Right atrium auricular region (tissue), 2 donors: ENCODE data around the gene COA8. TPM values are rescaled to one million over a fixed set of nuclear protein-coding genes. Genes with fewer than 3 reads are reported as not detected.

Experiments
- DNase-seq: peaks from one replicate; pipeline ENCODE4 v3.0.0-alpha.2; 2019; ENCODE audit warnings: low spot score
- H3K27ac ChIP-seq, 2 donors: fragments of 200-600 bp; sonication (generic); 1 replicate in 1 of 2; 2 replicates in 1 of 2; pipeline ENCODE4 v1.5.1; 2016 to 2019
- H3K27me3 ChIP-seq, 2 donors: fragments of 200-600 bp; sonication (generic); one replicate each; pipeline versions ENCODE4 v1.5.1 to v1.6.0; 2017 to 2019
- H3K36me3 ChIP-seq: fragments of 200-600 bp; sonication (generic); one replicate; pipeline ENCODE4 v1.5.1; 2016
- H3K4me1 ChIP-seq, 2 donors: fragments of 200-600 bp; sonication (generic); one replicate each; pipeline versions ENCODE4 v1.5.1 to v1.6.0; 2017 to 2019
- H3K4me3 ChIP-seq, 2 donors: fragments of 200-600 bp; sonication (generic); 1 replicate in 1 of 2; 2 replicates in 1 of 2; pipeline ENCODE4 v1.5.1; 2017 to 2019; ENCODE audit warnings: mild to moderate bottlenecking in 1 of 2, moderate library complexity in 1 of 2
- H3K9me3 ChIP-seq, 2 donors: fragments of 200-600 bp; sonication (generic); one replicate each; pipeline ENCODE4 v1.5.1; 2019
- CTCF ChIP-seq, 2 donors: fragments of 200-600 bp; sonication (generic); IDR thresholded peaks; one replicate each; pipeline ENCODE4 v1.5.1; 2019; ENCODE audit warnings: antibody characterized with exemption in 2 of 2
- total RNA-seq, 2 donors: library from RNA; depleted of rRNA; stranded (reverse); fragments of >200 nt; gene quantifications; one replicate each; pipeline ENCODE4 v1.1.0, GENCODE V29; 2016

The COA8 gene
- total RNA-seq, 2 donors from 2014 or later, result 21.3 to 53.2 TPM

- DNase-seq, result no peak
- TF ChIP-seq CTCF (IDR thresholded peaks at IDR 0.05), result no peak
- Histone ChIP-seq H3K9me3 (no peaks in the 10 kb centered on the region), H3K4me3 (no peak overlapping the region), H3K27me3 (no peaks in the 10 kb centered on the region), H3K4me1 (peaks cover 0 to 35% of the 10 kb centered on the region in 2 donors), H3K27ac (no peak overlapping the region), H3K36me3 (peaks cover 7% of the 10 kb centered on the region)
These were observed 30.3 kb upstream of the COA8 start for GRCh38 chr14:103532216-103533136.

- peaks cover 0 to 30% of the 10 kb centered on the region in 2 donors for H3K4me1 ChIP-seq
- peaks cover 7% of the 10 kb centered on the region for H3K36me3 ChIP-seq
- DNase-seq, result no peak
- TF ChIP-seq CTCF (IDR thresholded peaks at IDR 0.05), result no peak
- H3K27ac ChIP-seq, result no peak overlapping the region
- no peak overlapping the region for H3K4me3 ChIP-seq
- no peaks in the 10 kb centered on the region for H3K9me3 ChIP-seq
- no peaks in the 10 kb centered on the region for H3K27me3 ChIP-seq
These were observed 29.4 kb upstream of the COA8 start for GRCh38 chr14:103533137-103533998.

GRCh38 chr14:103533999-103534575 lies 28.7 kb upstream of the COA8 start:
- no peaks in the 10 kb centered on the region for H3K27me3 ChIP-seq

GRCh38 chr14:103534576-103535061 lies 28.1 kb upstream of the COA8 start:
- Histone ChIP-seq H3K27ac (peak overlapping the region; percentile 21 to 23), H3K27me3 (no peaks in the 10 kb centered on the region), H3K9me3 (no peaks in the 10 kb centered on the region), H3K4me1 (peaks cover 0 to 33% of the 10 kb centered on the region in 2 donors), H3K36me3 (peaks cover 7% of the 10 kb centered on the region), H3K4me3 (no peak overlapping the region)
- no peak for TF ChIP-seq CTCF (IDR thresholded peaks at IDR 0.05)
- no peak for DNase-seq

More at GRCh38 chr14:103533999-103534575, 28.7 kb upstream of the COA8 start:
- no peak for TF ChIP-seq CTCF (IDR thresholded peaks at IDR 0.05)
- Histone ChIP-seq H3K36me3 (peaks cover 7% of the 10 kb centered on the region), H3K9me3 (no peaks in the 10 kb centered on the region), H3K4me3 (no peak overlapping the region), H3K4me1 (peaks cover 0 to 32% of the 10 kb centered on the region in 2 donors), H3K27ac (no peak overlapping the region)
- no peak for DNase-seq

GRCh38 chr14:103535081-103535890 lies 27.5 kb upstream of the COA8 start:
- Histone ChIP-seq H3K27me3 (no peaks in the 10 kb centered on the region), H3K4me1 (peaks cover 0 to 31% of the 10 kb centered on the region in 2 donors), H3K27ac (peak overlapping the region in 1 of 2 donors; percentile 21), H3K4me3 (no peak overlapping the region), H3K36me3 (peaks cover 7% of the 10 kb centered on the region), H3K9me3 (no peaks in the 10 kb centered on the region)
- no peak for TF ChIP-seq CTCF (IDR thresholded peaks at IDR 0.05)
- DNase-seq, result no peak
